NCI-H1694 (cell line): ENCODE data around the gene TBXAS1.
"Not testable (repeated sequence)": the region's sequence is repeated elsewhere in the genome, so short reads cannot be mapped to it uniquely, and the experiment has no call there.

Experiments
- DNase-seq: peaks from one replicate; lab custom pipeline; 2025; lab: John Stamatoyannopoulos, UW

The TBXAS1 gene

DNA sequence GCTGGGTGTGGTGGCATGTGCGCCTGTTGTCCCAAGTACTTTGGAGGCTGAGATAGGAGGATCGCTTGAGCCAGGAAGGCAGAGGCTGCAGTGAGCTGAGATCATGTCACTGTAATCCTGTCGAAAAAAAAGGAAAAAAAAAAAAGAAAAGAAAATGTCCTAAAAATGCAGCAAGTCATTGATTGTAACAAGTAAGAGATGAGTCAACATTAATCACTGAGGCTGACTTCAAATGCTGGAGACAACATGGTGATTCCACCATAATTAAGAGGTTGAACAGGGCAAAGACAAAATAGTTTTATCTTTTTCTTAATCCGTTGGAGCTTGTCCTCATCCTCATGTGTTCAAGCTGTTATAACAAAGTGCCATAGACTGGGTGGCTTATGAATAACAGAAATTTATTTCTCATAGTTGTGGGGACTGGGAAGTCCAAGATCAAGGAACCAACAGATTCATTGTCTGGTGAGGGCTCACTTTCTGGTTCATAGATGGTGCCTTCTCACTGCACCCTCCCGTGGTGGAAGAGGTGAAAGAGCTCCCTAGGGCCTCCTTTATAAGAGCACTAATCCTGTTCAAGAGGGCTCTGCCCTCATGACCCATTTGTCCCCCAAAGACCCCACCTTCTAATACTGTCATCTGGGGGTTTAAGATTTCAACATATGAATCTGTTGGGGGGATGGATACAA is 60.3 kb downstream of the TBXAS1 start:
- DNase-seq, result no peak

GRCh38 chr7:139893461-139893860 is 64.4 kb downstream of the TBXAS1 start:
- no peak for DNase-seq

GRCh38 chr7:139893999-139894398 is 64.9 kb downstream of the TBXAS1 start:
- no peak for DNase-seq

- DNase-seq, result no peak
Measured at GRCh38 chr7:139895141-139895829, 66.2 kb downstream of the TBXAS1 start.

DNA sequence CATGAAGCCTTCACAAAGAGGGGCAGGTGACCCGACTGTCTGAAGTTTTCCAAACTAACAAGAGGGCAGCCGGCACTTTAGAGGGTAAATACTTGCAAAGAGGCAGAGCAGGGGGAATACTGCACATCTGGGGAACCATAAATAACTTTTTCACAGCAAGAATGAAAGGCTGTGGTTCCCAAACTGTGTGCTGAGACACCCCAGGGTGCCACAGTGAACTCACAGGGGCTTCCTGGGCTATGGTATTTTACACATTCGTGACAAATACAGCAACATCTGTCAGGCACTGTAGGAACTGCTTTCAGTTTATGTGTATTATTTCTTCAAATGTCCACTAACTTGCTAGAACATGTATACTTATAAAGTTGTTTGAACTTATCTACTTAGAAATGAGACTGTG is 67.2 kb downstream of the TBXAS1 start:
- no peak for DNase-seq

- no peak for DNase-seq
Measured at GRCh38 chr7:139896831-139897230, 67.8 kb downstream of the TBXAS1 start.

DNA sequence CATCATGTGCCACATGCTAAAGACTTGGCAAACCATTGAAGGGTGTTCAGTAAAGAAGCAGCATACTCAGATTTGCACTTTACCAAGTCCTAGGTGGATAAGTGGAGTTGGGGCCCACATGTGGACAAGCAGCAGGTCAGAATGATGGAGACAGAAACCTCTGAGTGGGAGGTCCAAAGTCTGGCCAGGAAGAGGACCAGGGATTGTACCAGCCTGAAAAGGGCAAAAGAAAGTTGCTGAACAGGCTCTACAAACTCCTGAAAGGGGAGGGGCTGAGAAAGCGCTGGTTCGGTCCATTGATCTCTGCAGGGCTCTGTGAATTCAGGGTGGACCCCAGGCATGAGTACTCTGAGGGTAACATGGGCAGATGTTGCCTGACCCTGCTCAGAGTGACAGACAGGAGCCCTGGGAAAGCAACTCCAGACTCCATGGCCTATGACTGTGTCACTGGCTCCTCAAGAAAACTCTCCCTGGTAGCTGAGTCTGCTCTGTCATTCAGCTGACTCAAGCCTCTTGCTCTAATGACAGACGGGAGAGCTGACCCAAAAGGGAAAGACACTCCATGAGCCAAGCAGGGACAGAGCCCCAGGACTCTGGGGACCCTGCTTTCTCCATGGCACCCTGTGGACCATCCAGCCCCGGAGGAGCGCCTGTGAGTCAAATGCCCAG is 68.5 kb downstream of the TBXAS1 start:
- no peak for DNase-seq

GRCh38 chr7:139898483-139898882 is 69.4 kb downstream of the TBXAS1 start:
- no peak for DNase-seq

- no peak for DNase-seq
Measured at GRCh38 chr7:139899328-139899955, 70.4 kb downstream of the TBXAS1 start.

DNA sequence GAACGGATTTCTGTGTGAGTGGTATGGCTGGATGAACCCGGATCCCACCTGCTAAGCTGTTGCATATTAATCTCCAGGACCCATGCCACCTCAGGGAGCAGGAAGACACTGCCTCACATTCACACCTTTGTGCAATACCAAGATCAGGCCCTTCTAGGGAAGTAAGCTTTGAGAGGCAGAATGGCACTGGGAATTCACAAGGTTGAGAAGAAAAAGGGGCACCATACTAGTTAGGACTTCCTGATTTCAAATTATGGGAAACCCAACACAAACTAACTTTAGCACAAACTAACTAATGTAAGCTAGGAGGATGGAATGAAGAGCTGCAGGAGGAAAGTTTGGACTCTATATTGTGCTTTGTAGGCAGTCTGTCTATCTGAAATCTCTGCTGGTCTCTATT is 71.3 kb downstream of the TBXAS1 start:
- no peak for DNase-seq

GRCh38 chr7:139901056-139901795 is 72.2 kb downstream of the TBXAS1 start:
- DNase-seq, result no peak

- no peak for DNase-seq
Measured at GRCh38 chr7:139901901-139902300, 72.8 kb downstream of the TBXAS1 start.

DNA sequence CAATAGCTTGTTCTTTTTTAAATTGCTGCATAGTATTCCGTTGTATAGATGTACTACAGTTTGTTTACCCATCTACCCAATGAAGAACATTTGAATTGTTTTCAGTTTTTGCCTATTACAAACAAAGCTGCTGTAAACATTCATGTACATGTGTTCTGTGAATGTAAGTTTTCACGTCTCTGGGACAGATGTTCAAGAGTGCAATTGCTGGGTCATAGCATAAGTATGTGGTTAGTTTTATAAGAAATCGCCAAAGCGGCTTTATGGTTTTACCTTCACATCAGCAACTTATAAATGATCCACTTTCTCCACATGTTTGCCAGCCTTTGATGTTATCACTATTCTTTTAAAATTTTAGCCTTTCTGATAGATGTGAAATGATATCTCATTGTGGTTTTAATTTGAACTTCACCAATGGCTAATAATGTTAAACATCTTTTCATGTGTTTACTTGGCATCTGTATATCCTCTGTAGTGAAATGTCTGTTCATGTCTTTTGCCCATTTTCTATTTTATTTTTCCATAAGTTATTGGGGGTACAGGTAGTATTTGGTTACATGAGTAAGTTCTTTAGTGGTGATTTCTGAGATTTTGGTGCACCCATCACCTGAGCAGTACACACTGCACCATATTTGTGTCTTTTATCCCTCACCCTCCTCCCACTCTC is 73.5 kb downstream of the TBXAS1 start:
- DNase-seq, result no peak

DNA sequence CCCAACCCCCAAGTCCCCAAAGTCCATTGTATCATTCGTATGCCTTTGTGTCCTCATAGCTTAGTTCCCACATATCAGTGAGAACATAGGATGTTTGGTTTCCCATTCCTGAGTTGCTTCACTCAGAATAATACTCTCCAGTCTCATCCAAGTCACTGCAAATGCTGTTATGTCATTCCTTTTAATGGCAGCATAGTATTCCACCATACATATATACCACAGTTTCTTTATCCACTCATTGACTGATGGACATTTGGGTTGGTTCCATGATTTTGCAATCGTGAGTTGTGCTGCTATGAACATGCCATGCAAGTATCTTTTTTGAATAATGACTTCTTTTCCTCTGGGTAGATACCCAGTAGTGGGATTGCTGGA is 74.0 kb downstream of the TBXAS1 start:
- not testable (repeated sequence) for DNase-seq

GRCh38 chr7:139906879-139907278 is 77.8 kb downstream of the TBXAS1 start:
- no peak for DNase-seq

DNA sequence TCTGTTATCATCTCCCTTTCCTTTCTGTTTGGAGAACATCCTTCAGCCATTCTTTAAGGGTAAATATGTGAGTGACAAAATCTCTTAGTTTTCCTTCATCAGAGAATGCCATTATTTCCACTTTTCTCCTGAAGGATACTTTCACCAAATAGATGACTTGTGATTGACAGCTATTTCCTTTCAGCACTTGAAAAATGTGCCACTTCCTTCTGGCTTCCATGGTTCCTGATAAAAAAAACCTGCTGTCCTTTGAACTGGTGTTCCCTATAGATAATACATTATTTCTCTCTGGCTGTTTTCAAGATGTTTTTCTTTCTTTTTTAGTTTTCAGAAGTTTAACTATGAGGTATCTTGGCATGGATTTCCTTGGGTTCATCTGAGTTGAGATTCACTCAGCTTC is 79.7 kb downstream of the TBXAS1 start:
- no peak for DNase-seq

DNA sequence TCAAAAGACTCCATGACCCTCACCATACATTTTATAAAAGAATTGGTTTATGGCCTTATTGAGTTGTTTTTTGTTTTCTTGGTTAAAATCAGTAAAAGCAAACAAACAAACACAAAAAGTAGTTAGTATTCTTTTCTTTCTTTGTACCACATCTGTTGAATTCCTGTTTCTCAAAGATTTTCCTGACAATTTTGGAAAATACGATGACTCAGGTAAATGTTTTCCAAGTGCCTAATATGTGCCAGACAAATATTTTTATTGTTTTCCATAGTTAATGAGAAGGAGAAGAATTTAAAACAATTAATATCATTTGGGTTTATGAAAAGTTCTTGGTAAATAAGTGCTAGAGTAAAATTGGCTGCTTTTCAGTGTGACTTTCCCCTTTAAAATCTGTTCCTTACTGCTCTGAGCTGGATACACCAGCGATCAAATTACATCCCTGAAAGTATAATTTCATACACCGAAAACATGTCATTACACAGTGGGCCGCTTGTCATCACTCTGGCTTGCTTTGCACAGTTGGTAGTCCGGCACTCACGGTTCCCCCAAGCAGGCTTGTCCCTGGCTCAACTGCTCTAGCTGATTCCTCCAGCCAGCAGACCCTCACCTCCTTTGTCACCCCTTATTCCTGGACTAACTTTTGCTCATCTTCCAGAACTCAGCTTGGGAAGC is 80.5 kb downstream of the TBXAS1 start:
- DNase-seq, result no peak

GRCh38 chr7:139913021-139913844 is 84.2 kb downstream of the TBXAS1 start:
- DNase-seq, result no peak

GRCh38 chr7:139913845-139914135 is 84.7 kb downstream of the TBXAS1 start:
- no peak for DNase-seq
